Measurements from ENCODE around the gene GAPDHS.

GAPDHS gene

DNA sequence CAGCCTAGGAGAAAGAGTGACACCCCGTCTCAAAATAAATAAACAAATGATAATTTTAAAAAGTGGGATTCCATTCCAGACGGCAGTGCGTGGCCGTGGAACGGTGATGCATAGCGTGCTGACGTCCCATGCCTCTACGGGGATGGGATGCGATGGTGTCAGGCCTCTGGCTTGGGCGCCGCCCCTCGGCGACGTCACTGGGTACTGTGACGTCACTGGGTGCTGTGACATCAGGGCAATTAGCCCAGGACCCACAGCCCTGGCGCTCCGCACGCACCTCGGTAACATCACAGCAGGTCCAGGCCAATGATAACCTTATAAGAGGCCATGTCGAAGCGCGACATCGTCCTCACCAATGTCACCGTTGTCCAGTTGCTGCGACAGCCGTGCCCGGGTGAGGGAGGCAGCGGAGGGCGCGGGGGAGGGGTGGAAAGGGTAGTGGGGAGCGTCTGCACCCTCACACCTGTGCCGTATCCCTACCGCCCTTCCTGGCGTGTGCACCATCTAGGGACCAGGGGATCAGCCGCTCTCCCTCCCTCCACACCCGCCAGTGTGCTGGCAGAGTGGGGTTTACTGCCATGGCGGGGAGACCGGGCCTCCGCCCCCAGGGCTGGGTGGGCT is at the start of gene GAPDHS:
Gene GAPDHS, plus strand, starts transcription at position 256 of the 621 bp plus-strand sequence. Its CDS starts 72 bp downstream, at position 328.
- DNase-seq (ENCODE audit: extremely low read depth in 1 of 2, low read depth in 1 of 2), result no peak

- DNase-seq (ENCODE audit: extremely low read depth in 1 of 2, low read depth in 1 of 2), result peak in 1 of 2 donors; percentile 22
Measured at GRCh38 chr19:35484252-35485036, 48.8 kb upstream of the GAPDHS start.

GRCh38 chr19:35486268-35486708 is 47.0 kb upstream of the GAPDHS start:
- DNase-seq (ENCODE audit: extremely low read depth in 1 of 2, low read depth in 1 of 2), result no peak

DNA sequence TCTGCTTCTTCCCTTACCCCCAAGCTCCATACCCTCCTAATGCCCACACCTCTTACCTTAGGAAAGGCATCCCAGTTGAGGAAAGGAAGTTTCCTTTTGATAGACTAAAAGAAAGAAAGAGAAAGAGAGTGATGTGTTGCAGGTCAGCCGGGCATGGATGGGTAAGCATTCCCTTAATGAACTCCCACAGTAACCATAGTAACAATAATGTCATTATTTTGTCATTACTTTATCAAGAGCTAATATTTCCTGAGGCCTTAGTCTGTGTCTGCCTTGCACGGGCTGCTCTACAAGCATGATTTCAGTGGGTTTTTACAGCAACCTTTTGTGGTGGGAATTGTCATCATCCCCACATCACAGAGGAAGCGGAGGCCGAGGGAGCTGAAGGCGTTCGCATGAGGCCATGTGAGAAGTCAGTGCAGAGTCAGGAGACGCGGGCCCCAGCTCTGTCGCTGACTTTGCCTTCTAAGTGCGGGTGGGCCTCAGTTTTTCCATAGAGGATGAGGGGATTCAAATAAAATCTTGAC is 45.5 kb upstream of the GAPDHS start:
- DNase-seq (ENCODE audit: extremely low read depth in 1 of 2, low read depth in 1 of 2), result no peak

DNA sequence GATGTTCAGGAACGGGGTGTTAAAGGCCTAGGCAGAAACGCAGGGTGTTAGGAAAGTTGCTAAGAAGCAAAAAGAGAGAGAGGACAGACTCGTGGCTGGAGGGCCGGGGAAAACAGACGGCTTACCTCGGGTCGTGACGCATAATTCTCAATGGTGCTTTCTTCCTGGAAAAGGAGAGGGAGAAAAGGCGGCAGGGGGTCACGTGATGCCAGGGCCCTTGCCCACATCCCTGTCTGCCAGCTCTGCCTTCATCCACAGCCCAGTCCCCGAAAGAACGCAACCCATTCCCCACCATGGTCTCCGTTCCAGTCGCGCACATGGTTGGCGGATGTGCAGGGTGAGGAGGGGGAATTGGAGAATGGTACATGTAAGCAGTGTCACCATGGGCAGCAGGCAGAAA is 44.6 kb upstream of the GAPDHS start:
- DNase-seq (ENCODE audit: extremely low read depth in 1 of 2, low read depth in 1 of 2), result no peak

- no peak for DNase-seq (ENCODE audit: extremely low read depth in 1 of 2, low read depth in 1 of 2)
Measured at GRCh38 chr19:35490364-35490763, 42.9 kb upstream of the GAPDHS start, which contains the start of gene KRTDAP. KRTDAP (minus strand) TSS chr19:35490464; CDS start chr19:35490442, 22 bp downstream.

GRCh38 chr19:35491836-35492360 is 41.4 kb upstream of the GAPDHS start:
- DNase-seq (ENCODE audit: extremely low read depth in 1 of 2, low read depth in 1 of 2), result no peak

GRCh38 chr19:35493971-35494370 is 39.3 kb upstream of the GAPDHS start:
- no peak for DNase-seq (ENCODE audit: extremely low read depth in 1 of 2, low read depth in 1 of 2)

DNA sequence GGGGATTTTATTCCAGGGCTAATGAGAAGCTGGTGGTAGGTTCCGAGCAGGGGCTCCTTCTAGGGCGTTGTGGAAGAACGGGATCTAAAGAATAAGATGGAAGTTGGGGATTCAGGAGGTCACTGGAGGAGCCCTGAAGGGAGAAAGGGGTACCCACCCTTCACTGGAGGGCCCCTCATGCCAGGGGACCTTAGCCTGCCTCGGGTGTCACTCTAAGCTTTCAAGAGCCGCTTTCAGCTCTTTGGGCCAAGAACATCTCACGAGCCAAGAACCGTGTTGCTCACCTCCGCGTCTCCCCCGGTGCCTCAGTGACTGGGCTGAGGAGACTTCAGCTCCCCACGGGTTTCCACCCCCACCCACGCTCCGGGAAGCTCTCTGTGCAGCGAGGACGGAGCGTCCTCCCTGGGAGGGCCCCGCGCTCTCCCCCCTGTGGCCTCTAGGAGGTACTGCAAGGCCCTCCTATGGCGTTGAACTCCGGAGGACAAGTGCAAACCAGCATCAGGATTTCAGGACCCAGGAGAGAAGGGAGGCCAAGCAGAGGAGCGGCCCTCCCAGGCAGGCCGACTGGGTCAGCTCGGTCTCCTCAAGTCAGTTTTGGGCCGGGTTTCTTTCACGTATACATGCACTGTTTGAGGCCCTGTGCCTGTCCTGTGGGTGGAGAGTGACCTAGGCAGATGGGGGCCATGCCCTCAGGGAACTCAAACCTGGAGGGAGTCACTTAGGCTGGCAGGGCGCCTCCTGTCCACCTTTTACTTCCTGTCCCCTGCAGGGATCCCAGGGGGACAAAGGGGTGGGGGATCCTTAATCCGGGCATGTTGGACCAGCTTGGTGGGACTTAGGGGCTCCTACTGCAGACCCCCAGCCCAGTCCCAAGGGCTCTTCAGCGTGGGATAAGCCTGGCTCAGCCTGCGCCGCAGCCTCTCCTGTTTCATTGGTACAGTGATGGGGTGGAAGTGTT is 37.9 kb upstream of the GAPDHS start:
- DNase-seq (ENCODE audit: extremely low read depth in 1 of 2, low read depth in 1 of 2), result peak; percentile 45 to 74

GRCh38 chr19:35497406-35497805 is 35.9 kb upstream of the GAPDHS start:
- DNase-seq (ENCODE audit: extremely low read depth in 1 of 2, low read depth in 1 of 2), result no peak

DNA sequence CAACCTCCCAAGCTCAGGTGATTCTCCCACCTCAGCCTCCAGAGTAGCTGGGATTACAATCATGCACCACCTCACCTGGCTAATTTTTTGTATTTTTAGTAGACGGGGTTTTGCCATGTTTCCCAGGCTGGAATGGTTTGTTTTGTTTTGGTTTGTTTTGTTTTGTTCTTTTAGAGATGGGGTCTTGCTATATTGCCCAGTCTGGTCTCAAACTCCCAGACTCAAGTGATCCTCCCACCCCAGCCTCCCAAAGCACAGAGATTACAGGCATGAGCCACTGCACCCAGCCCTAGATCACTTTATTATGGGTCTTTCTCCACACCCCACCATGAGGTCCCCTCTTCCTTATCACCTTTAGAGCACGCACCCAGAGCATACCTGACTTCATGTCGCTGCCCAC is 35.0 kb upstream of the GAPDHS start:
- DNase-seq (ENCODE audit: extremely low read depth in 1 of 2, low read depth in 1 of 2), result no peak

DNA sequence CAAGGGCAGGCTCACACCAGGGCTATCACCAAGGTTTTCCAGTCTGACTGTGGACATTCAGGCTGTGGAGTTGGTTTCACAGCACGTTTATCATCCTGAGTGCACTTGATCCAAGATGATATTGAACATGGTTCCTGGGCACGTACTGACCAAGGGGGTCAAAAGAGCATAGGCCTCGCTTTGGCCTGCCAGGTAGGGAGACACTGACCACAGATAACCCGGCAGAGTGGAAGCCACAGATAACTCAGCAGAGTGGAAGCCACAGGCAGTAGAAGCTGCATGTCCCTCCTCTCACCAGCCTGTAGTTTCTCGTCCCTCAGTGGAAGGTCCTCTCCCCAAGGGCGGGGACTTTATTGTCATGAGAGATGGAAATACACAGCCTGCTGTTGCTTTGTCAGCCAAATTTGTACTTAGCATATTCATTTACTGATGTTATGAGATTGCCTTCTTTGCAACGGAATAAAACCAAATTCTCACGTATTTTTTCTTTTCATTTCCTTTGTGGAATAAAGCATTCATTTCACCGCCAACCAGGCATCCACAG is 34.2 kb upstream of the GAPDHS start:
- DNase-seq (ENCODE audit: extremely low read depth in 1 of 2, low read depth in 1 of 2), result no peak

- no peak for DNase-seq (ENCODE audit: extremely low read depth in 1 of 2, low read depth in 1 of 2)
Measured at GRCh38 chr19:35500611-35501010, 32.6 kb upstream of the GAPDHS start.

GRCh38 chr19:35501684-35502083 is 31.6 kb upstream of the GAPDHS start:
- no peak for DNase-seq (ENCODE audit: extremely low read depth in 1 of 2, low read depth in 1 of 2)

GRCh38 chr19:35502751-35503150 is 30.5 kb upstream of the GAPDHS start:
- DNase-seq (ENCODE audit: extremely low read depth in 1 of 2, low read depth in 1 of 2), result no peak

DNA sequence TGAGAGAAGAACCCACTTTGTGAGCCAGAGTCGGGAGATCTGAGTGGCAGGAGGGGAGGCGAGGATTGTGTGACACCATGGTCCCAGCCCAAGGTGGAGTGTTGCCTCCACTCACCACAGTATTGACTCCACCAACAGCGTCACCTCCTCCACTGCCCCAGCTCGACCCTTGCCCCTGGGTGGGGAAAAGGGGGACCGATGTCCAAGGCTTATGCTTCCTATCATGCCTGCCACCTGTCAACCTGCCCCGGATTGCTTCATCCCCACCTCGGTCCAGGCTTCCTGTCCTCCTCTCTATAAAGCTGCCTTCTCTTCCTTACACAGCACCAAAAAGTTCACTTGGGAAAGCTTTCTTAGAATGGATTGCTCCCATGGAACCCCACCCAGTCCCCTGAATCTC is 27.2 kb upstream of the GAPDHS start:
- no peak for DNase-seq (ENCODE audit: extremely low read depth in 1 of 2, low read depth in 1 of 2)

DNA sequence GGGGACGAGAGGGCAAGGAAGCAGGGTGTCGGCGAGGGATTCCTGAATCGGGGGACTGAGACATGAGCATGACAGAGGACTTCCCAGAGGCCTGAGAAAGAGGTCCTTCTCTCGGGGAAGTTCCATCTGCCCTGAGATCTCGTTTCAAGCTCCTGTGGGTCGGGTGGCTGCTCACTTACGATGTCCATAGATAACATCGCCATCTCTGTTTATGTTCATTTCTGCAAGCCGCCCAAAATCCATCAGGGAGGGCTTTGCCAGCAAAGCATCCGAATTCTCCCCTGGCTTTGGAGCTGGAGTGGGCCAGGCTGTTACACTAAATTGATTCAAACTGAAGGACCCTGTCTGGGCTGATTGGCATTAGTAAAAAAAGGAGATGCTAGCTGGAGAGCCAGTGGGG is 25.7 kb upstream of the GAPDHS start:
- no peak for DNase-seq (ENCODE audit: extremely low read depth in 1 of 2, low read depth in 1 of 2)

DNA sequence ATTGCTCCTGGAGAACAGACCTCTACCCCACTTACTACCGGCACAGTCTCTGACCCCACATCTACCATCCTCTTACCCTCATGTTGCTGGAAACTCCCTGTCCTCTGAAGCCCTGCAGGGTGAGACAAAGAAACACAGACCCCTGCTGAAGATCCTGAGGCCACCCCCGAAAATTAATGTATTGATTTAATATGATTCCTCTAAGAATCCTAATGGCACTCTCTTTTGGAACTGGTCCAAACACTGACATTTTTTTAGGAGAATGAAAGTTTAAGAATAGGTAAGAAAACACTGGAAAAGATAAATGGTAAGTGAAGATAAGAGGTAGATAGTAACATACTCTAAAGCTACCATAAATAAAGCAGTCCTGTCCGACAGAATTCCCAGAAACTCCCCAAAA is 25.1 kb upstream of the GAPDHS start:
- no peak for DNase-seq (ENCODE audit: extremely low read depth in 1 of 2, low read depth in 1 of 2)

DNA sequence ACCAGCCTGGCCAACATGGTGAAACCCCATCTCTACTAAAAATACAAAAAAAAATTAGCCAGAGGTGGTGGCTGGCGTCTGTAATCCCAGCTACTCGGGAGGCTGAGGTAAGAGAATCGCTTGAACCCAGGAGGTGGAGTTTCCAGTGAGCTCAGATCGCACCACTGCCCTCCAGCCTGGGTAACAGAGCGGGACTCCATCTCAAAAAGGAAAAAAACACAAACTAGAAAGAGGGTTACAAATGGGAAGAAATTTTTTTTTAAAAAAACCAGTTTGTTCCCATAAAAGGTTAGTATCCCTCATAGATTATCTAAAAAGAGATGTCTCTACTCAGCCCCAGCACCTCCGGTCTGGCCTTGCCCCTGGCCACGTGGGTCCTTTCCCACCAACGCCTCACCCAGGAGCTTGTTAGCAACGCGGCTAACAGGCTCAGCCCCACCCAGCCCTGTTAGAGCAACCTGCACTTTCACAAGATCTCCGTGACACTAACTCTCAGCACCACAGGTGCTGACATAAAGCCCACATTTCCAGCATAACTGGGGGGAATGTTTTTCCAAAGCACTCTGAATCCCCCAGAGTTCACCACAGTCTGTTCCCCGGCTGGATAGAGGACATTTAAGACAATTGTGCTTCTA is 24.1 kb upstream of the GAPDHS start:
- DNase-seq (ENCODE audit: extremely low read depth in 1 of 2, low read depth in 1 of 2), result no peak

Measured in stimulated activated CD8-positive, alpha-beta memory T cell treated with anti-CD3 and anti-CD28 coated beads, Interleukin-7, amount 100 ng/mL, for 48 hours (primary cell).